ENCODE data around the gene POLR3H. TPM values are rescaled to one million over a fixed set of nuclear protein-coding genes. Genes with fewer than 3 reads are reported as not detected.

POLR3H gene
- total RNA-seq, 1 donor from 2014 or later: 15.8 TPM

DNA sequence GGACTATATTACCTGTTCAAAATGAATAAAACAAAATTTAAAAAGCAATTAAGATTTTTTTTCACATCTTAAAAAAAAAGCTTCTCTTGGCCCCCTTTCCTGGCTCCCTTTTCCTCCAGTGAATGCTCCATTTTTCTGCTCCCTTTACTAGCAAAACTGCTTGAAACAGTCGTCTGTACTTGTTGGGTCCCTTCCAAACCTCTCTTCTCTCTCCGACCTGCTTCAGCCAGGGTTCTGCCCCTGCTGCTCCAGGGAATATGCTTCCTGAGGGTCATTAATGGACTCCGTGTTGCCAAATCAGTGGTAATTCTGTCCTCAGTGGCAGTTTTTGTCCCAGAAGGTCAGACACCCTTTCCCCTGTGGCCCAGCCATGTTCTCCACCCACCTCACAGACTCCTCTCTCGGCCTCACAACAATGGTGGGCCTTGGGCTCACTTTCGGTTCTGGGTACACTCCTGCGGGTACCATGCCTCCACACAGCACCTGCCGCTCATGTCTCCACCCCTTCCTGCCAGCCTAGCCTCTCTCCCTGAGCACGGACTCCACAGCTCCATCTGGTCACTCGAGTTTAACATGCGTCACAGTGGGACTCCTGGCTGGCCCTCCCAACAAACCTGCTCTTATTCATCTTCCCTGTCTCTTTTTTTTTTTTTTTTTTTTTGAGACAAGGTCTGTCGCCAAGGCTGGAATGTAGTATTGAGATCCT is 7.8 kb upstream of the POLR3H start:
- Histone ChIP-seq H3K4me3 (no peak overlapping the region), H3K36me3 (no peaks in the 10 kb centered on the region), H3K4me1 (peaks cover 24% of the 10 kb centered on the region), H3K27me3 (ENCODE audit: low read depth) (no peaks in the 10 kb centered on the region), H3K27ac (replicated peaks) (no peak overlapping the region), H3K9me3 (replicated peaks) (no peaks in the 10 kb centered on the region)
- DNase-seq: no peak
- intact Hi-C loops (cut with micrococcal nuclease): no loop called here
- TF ChIP-seq, protein P1, sequence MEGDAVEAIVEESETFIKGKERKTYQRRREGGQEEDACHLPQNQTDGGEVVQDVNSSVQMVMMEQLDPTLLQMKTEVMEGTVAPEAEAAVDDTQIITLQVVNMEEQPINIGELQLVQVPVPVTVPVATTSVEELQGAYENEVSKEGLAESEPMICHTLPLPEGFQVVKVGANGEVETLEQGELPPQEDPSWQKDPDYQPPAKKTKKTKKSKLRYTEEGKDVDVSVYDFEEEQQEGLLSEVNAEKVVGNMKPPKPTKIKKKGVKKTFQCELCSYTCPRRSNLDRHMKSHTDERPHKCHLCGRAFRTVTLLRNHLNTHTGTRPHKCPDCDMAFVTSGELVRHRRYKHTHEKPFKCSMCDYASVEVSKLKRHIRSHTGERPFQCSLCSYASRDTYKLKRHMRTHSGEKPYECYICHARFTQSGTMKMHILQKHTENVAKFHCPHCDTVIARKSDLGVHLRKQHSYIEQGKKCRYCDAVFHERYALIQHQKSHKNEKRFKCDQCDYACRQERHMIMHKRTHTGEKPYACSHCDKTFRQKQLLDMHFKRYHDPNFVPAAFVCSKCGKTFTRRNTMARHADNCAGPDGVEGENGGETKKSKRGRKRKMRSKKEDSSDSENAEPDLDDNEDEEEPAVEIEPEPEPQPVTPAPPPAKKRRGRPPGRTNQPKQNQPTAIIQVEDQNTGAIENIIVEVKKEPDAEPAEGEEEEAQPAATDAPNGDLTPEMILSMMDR (IDR thresholded peaks at IDR 0.05; ENCODE audit: borderline replicate concordance): no peak

DNA sequence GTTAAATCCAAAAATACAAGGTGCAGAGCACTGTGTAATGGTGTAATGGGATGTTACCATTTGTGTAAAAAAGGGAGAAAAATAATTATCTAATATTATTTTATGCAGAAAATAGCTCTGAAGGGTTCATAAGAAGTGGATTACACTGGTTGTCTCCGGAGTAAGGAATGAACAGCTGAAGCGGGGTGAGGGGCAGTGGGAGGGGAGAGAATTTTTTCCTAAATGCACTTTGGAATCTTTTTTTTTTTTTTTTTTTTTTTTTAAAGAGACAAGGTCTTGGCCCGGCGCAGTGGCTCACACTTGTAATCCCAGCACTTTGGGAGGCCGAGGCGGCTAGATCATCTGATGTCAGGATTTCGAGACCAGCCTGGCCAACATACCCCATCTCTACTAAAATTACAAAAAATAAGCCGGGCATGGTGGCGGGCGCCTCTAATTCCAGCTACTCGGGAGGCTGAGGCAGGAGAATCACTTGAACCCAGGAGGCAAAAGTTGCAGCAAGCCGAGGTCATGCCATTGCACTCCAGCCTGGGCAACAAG is 6.8 kb upstream of the POLR3H start:
- TF ChIP-seq, protein P1 (IDR thresholded peaks at IDR 0.05; ENCODE audit: borderline replicate concordance): no peak
- no peaks in the 10 kb centered on the region for H3K27me3 ChIP-seq (ENCODE audit: low read depth)
- H3K9me3 ChIP-seq (replicated peaks): no peaks in the 10 kb centered on the region
- no peak for DNase-seq
- no peaks in the 10 kb centered on the region for H3K36me3 ChIP-seq
- peaks cover 16% of the 10 kb centered on the region for H3K4me1 ChIP-seq
- intact Hi-C loops (cut with micrococcal nuclease): no loop called here
- no peak overlapping the region for H3K4me3 ChIP-seq
- H3K27ac ChIP-seq (replicated peaks): no peak overlapping the region

DNA sequence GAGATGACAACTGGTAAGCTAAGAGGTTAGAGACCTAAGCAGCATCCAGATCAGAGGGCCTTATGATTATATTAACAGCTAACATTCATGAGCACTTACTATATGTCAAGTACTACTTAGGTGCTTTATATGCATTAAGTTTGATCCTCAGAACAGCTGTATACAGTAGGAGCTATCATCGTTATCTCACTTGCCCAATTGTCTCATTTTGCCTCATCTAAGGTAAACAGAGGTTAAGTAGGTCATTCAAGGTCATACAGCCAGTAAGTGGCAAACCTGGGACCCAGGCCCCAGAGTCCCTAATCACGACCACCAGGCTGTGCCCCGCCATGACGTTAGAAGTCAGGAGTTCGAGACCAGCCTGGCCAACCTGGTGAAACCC is 4.6 kb upstream of the POLR3H start:
- intact Hi-C loops (cut with micrococcal nuclease): no loop called here
- Histone ChIP-seq H3K4me3 (no peak overlapping the region), H3K4me1 (peaks cover 13% of the 10 kb centered on the region), H3K27me3 (ENCODE audit: low read depth) (no peaks in the 10 kb centered on the region), H3K9me3 (replicated peaks) (no peaks in the 10 kb centered on the region), H3K36me3 (no peaks in the 10 kb centered on the region), H3K27ac (replicated peaks) (no peak overlapping the region)
- TF ChIP-seq, protein P1 (IDR thresholded peaks at IDR 0.05; ENCODE audit: borderline replicate concordance): no peak
- no peak for DNase-seq

DNA sequence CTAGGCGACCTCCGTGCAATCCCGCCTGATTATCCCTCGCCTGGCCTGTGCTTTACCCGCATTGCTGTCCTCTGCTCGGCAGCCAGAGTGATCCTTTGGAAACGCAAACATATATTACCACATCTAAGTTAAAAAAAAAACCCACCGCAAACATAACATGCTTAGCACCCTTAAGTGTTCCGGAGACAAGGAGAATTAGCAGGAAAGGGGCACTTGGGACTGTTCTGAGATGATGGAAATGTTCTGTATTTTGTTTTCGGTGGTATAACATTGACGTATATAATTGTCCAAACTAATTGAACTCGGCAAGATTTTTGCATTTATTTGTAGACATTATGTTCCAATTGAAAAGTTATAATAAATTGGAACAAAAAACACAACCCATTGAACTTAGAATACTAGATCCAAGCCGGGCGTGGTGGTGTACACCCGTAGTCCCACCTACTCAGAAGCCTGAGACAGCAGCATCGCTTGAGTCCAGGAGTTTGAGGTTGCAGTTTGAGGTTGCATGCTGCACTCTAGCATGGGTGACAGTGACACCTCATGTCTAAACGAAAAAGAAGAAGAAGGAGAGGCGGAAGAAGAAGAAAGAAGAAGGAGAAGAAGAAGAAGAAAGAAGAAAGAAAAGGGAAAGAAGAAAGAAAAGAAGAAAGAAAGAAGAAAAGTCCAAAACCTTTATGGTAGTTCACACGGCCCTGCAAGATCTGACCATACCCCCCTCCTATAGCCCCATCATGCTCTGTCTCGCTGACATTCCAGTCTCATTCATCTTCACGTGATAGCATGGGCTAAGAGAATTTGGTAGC is 604 bp upstream of the POLR3H start:
- no peak for DNase-seq
- intact Hi-C loops (cut with micrococcal nuclease): no loop called here
- TF ChIP-seq, protein P1 (IDR thresholded peaks at IDR 0.05; ENCODE audit: borderline replicate concordance): peak; percentile 10
- H3K36me3 ChIP-seq: no peaks in the 10 kb centered on the region
- no peaks in the 10 kb centered on the region for H3K9me3 ChIP-seq (replicated peaks)
- H3K27ac ChIP-seq (replicated peaks): peak overlapping the region; percentile 89
- peak overlapping the region; percentile 82 for H3K4me3 ChIP-seq
- H3K27me3 ChIP-seq (ENCODE audit: low read depth): no peaks in the 10 kb centered on the region
- H3K4me1 ChIP-seq: peaks cover 33% of the 10 kb centered on the region

DNA sequence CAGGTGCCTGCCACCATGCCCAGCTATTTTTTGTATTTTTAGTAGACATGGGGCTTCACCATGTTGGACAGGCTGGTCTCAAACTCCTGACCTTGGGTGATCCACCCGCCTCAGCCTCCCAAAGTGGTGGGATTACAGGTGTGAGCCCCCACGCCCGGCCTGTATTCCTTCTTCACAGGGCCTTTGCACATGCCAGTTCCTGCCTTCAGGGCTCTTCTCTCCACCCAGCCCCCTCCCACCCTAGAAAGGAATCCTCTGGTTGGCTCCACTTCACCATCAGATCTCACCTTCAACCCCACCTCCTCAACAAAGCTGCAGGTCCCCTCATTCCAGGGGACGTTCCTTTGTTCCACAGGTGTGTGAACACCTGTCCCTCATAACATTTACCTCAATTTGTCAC is 2.0 kb downstream of the POLR3H start:
- Histone ChIP-seq H3K9me3 (replicated peaks) (no peaks in the 10 kb centered on the region), H3K4me3 (no peak overlapping the region), H3K27me3 (ENCODE audit: low read depth) (no peaks in the 10 kb centered on the region), H3K27ac (replicated peaks) (no peak overlapping the region), H3K4me1 (peaks cover 36% of the 10 kb centered on the region), H3K36me3 (no peaks in the 10 kb centered on the region)
- TF ChIP-seq, protein P1 (IDR thresholded peaks at IDR 0.05; ENCODE audit: borderline replicate concordance): no peak
- intact Hi-C loops (cut with micrococcal nuclease): no loop called here
- DNase-seq: no peak

All from left ventricle myocardium inferior (tissue), 1 donor.